HG03060 (cell line): ENCODE data around the gene PREB.
"Not testable (repeated sequence)": the region's sequence is repeated elsewhere in the genome, so short reads cannot be mapped to it uniquely, and the experiment has no call there.

ENCODE experiments used
- ATAC-seq: cut with Tn5 transposase; IDR thresholded peaks from one replicate; pipeline ENCODE4 v1.9.1; 2021; ENCODE audit warnings: low read depth, moderate number of reproducible peaks; ENCODE audit not compliant: unreplicated experiment

The PREB gene

GRCh38 chr2:27127883-27128667 is 6.4 kb downstream of the PREB start:
- no peak for ATAC-seq

GRCh38 chr2:27126252-27126710 is 8.2 kb downstream of the PREB start:
- no peak for ATAC-seq

- no peak for ATAC-seq
Measured at GRCh38 chr2:27125104-27125503, 9.3 kb downstream of the PREB start.

- no peak for ATAC-seq
Measured at GRCh38 chr2:27123302-27124150, 10.9 kb downstream of the PREB start, which contains the start of gene ABHD1. TSS of gene ABHD1 (plus strand) at chr2:27123815. CDS start at chr2:27123949, 134 bp downstream.

GRCh38 chr2:27122791-27123190 is 11.6 kb downstream of the PREB start:
- no peak for ATAC-seq

- no peak for ATAC-seq
Measured at GRCh38 chr2:27121906-27122305, 12.5 kb downstream of the PREB start.

GRCh38 chr2:27119330-27119670 is 15.1 kb downstream of the PREB start:
- ATAC-seq = not testable (repeated sequence)

- ATAC-seq = no peak
Measured at GRCh38 chr2:27118525-27119329, 15.7 kb downstream of the PREB start, which contains the start of gene CGREF1. TSS of gene CGREF1 (minus strand) at chr2:27119128. CDS start at chr2:27104366, 14,762 bp downstream.

GRCh38 chr2:27117995-27118524 is 16.4 kb downstream of the PREB start:
- ATAC-seq = no peak

GRCh38 chr2:27115519-27115918 is 18.9 kb downstream of the PREB start:
- ATAC-seq = no peak

GRCh38 chr2:27111392-27112078 is 22.9 kb downstream of the PREB start:
- not testable (repeated sequence) for ATAC-seq

- not testable (repeated sequence) for ATAC-seq
Measured at GRCh38 chr2:27110603-27111352, 23.7 kb downstream of the PREB start.

GRCh38 chr2:27109083-27109482 is 25.4 kb downstream of the PREB start:
- no peak for ATAC-seq

- no peak for ATAC-seq
Measured at GRCh38 chr2:27108221-27108620, 26.2 kb downstream of the PREB start.

GRCh38 chr2:27105981-27106380 is 28.5 kb downstream of the PREB start:
- no peak for ATAC-seq

GRCh38 chr2:27102329-27102728 is 32.1 kb downstream of the PREB start:
- no peak for ATAC-seq

GRCh38 chr2:27100036-27100435 is 34.4 kb downstream of the PREB start:
- no peak for ATAC-seq

- ATAC-seq = no peak
Measured at GRCh38 chr2:27099334-27099955, 35.0 kb downstream of the PREB start.

- ATAC-seq = no peak
Measured at GRCh38 chr2:27097341-27097740, 37.1 kb downstream of the PREB start.
